H1 (cell line): ENCODE results near the gene ARFRP1. TPM values are rescaled to one million over a fixed set of nuclear protein-coding genes. Genes with fewer than 3 reads are reported as not detected.

Experiments
- CEBPB ChIP-seq: IDR thresholded peaks from 2 replicates; pipeline ENCODE4 v1.6.1; 2012; ENCODE audit warnings: low read depth, low read length
- EGR1 ChIP-seq: IDR thresholded peaks from 2 replicates; pipeline ENCODE4 v1.6.1; 2011; ENCODE audit warnings: low read depth, low read length, borderline replicate concordance
- NANOG ChIP-seq: IDR thresholded peaks from 2 replicates; pipeline ENCODE4 v1.6.1; 2011; ENCODE audit warnings: low read length, low read depth, mild to moderate bottlenecking, inconsistent platforms; ENCODE audit not compliant: insufficient read depth, poor library complexity, severe bottlenecking
- polyA plus RNA-seq, 7 experiments: library from polyadenylated mRNA; depleted of rRNA in 3 of 7; stranded (reverse) in 5 of 7; unstranded in 2 of 7; fragments of >200 nt in 5 of 7; fragments of 200-250 nt in 2 of 7; gene quantifications; 1 replicate in 5 of 7; 2 replicates in 1 of 7; 4 replicates in 1 of 7; pipeline versions ENCODE4 v1.2.1 to v1.2.3, GENCODE V29; 2011 to 2013; ENCODE audit warnings: missing spikeins in 2 of 7, mixed read lengths in 2 of 7
- total RNA-seq: library from RNA; stranded (reverse); fragmentation: NEBNext Ultra II Directional; extraction: Animal tissue kit (Norgen Biotek cat#: 25700); gene quantifications from 2 replicates; pipeline ENCODE4 v1.2.1, GENCODE V29; 2021
- TF ChIP-seq, protein P1 (sequence below), 3 experiments: IDR thresholded peaks; 1 replicate in 2 of 3; 2 replicates in 1 of 3; pipeline versions ENCODE4 v1.5.1 to v1.6.1; 2011; ENCODE audit warnings: low read length in 3 of 3, mild to moderate bottlenecking in 3 of 3, inconsistent platforms in 2 of 3, low read depth in 1 of 3, moderate library complexity in 1 of 3; ENCODE audit not compliant: insufficient read depth in 1 of 3; ENCODE audit errors: control extremely low read depth in 1 of 3

The ARFRP1 gene
- total and polyA plus RNA-seq, 2 of the 8 experiments (the other 6 are each of a cell fraction or from before 2014, with no cell fraction given) = 12.9 to 22.9 TPM

DNA sequence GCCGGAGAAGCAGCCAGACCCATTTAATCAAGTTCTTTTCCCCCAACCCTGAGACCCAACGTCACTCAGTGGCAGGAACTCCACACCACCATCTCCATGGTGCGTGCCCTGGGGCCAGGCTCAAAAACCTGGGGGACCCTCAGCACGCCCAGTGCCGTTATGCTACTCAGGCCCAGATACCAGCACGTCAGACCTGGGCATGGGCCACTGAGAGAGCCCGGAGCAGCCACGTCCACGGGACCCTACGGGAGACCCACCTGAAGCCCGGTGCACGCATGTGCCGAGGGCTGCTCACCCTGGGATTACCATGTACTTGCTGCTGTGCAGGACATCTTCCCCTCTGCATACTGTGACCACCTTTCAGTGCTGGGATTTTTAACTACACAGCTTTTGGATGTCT lies 45.6 kb upstream of the ARFRP1 start (continued):
- TF ChIP-seq NANOG (no peak), CEBPB (no peak), EGR1 (no peak)
- TF ChIP-seq, protein P1, sequence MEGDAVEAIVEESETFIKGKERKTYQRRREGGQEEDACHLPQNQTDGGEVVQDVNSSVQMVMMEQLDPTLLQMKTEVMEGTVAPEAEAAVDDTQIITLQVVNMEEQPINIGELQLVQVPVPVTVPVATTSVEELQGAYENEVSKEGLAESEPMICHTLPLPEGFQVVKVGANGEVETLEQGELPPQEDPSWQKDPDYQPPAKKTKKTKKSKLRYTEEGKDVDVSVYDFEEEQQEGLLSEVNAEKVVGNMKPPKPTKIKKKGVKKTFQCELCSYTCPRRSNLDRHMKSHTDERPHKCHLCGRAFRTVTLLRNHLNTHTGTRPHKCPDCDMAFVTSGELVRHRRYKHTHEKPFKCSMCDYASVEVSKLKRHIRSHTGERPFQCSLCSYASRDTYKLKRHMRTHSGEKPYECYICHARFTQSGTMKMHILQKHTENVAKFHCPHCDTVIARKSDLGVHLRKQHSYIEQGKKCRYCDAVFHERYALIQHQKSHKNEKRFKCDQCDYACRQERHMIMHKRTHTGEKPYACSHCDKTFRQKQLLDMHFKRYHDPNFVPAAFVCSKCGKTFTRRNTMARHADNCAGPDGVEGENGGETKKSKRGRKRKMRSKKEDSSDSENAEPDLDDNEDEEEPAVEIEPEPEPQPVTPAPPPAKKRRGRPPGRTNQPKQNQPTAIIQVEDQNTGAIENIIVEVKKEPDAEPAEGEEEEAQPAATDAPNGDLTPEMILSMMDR (IDR thresholded peaks at IDR 0.05; ENCODE audit: control extremely low read depth in 1 of 3, insufficient read depth in 1 of 3, low read depth in 1 of 3, low read length in 3 of 3) = no peak
